H9 (cell line): ENCODE data around the gene AXIN1. TPM values are rescaled to one million over a fixed set of nuclear protein-coding genes. Genes with fewer than 3 reads are reported as not detected.
A peak's percentile ranks its signal among the peaks of the same experiment; 100 is the strongest.

Experiments used
- DNase-seq: peaks from one replicate; pipeline ENCODE4 v3.0.0-alpha.2; 2017
- H2AFZ ChIP-seq: one replicate; pipeline ENCODE4 v1.6.1; 2013; ENCODE audit warnings: mild to moderate bottlenecking, low read length, control low read depth, moderate library complexity
- H2AK5ac ChIP-seq: 2 replicates; pipeline ENCODE4 v1.6.1; 2013; ENCODE audit warnings: low read length, control low read depth, mixed read lengths; ENCODE audit not compliant: insufficient read length
- H2BK120ac ChIP-seq: one replicate; pipeline ENCODE4 v1.6.1; 2013; ENCODE audit warnings: low read depth, mild to moderate bottlenecking, low read length, control low read depth, inconsistent platforms; ENCODE audit not compliant: poor library complexity, severe bottlenecking
- H2BK12ac ChIP-seq: 2 replicates; pipeline ENCODE4 v1.6.1; 2013; ENCODE audit warnings: low read length, control low read depth, mixed read lengths, low read depth; ENCODE audit not compliant: insufficient read length
- H2BK15ac ChIP-seq: 2 replicates; pipeline ENCODE4 v1.6.1; 2013; ENCODE audit warnings: low read depth, low read length, control low read depth
- H2BK20ac ChIP-seq: one replicate; pipeline ENCODE4 v1.6.1; 2013; ENCODE audit warnings: low read depth, mild to moderate bottlenecking, low read length, control low read depth, inconsistent platforms; ENCODE audit not compliant: poor library complexity, severe bottlenecking
- H2BK5ac ChIP-seq: 2 replicates; pipeline ENCODE4 v1.6.1; 2013; ENCODE audit warnings: low read length, control low read depth, mixed read lengths; ENCODE audit not compliant: insufficient read length
- H3K14ac ChIP-seq: 2 replicates; pipeline ENCODE4 v1.6.1; 2013; ENCODE audit warnings: low read length, control low read depth; ENCODE audit not compliant: insufficient read depth
- H3K18ac ChIP-seq: 2 replicates; pipeline ENCODE4 v1.6.1; 2013; ENCODE audit warnings: low read depth, mild to moderate bottlenecking, mixed read lengths, low read length, control low read depth; ENCODE audit not compliant: insufficient read length
- H3K23ac ChIP-seq: 2 replicates; pipeline ENCODE4 v1.6.1; 2013; ENCODE audit warnings: low read length, control low read depth, mixed read lengths, low read depth; ENCODE audit not compliant: insufficient read length
- H3K23me2 ChIP-seq: 2 replicates; pipeline ENCODE4 v1.6.1; 2013; ENCODE audit warnings: low read depth, mild to moderate bottlenecking, mixed read lengths, low read length, control low read depth; ENCODE audit not compliant: insufficient read length, poor library complexity, severe bottlenecking
- H3K27ac ChIP-seq: 2 replicates; pipeline ENCODE4 v1.5.1; 2013; ENCODE audit warnings: low read length, control low read depth, mixed read lengths, low read depth; ENCODE audit not compliant: insufficient read length
- H3K27me3 ChIP-seq: 2 replicates; pipeline ENCODE4 v1.6.1; 2013; ENCODE audit warnings: low read length, control low read depth, inconsistent platforms; ENCODE audit not compliant: insufficient read depth
- H3K4ac ChIP-seq: 2 replicates; pipeline ENCODE4 v1.6.1; 2013; ENCODE audit warnings: low read depth, mild to moderate bottlenecking, control low read depth, inconsistent platforms, low read length, moderate library complexity
- H3K4me1 ChIP-seq: 2 replicates; pipeline ENCODE4 v1.6.1; 2013; ENCODE audit warnings: low read length, control low read depth, inconsistent platforms; ENCODE audit not compliant: insufficient read depth
- H3K4me2 ChIP-seq: 2 replicates; pipeline ENCODE4 v1.6.1; 2013; ENCODE audit warnings: low read length, control low read depth, mixed read lengths; ENCODE audit not compliant: insufficient read length, insufficient read depth
- H3K56ac ChIP-seq: 2 replicates; pipeline ENCODE4 v1.6.1; 2013; ENCODE audit warnings: low read depth, mild to moderate bottlenecking, mixed read lengths, low read length, control low read depth; ENCODE audit not compliant: insufficient read length
- H3K79me1 ChIP-seq: 2 replicates; pipeline ENCODE4 v1.6.1; 2013; ENCODE audit warnings: low read depth, mild to moderate bottlenecking, moderate library complexity, low read length, control low read depth, inconsistent platforms; ENCODE audit not compliant: insufficient read depth, poor library complexity, severe bottlenecking
- H3K79me2 ChIP-seq: 2 replicates; pipeline ENCODE4 v1.6.1; 2013; ENCODE audit warnings: low read length, control low read depth, inconsistent platforms; ENCODE audit not compliant: insufficient read depth
- H3K9ac ChIP-seq: 2 replicates; pipeline ENCODE4 v1.6.1; 2013; ENCODE audit warnings: low read length, control low read depth, mixed read lengths; ENCODE audit not compliant: insufficient read length; ENCODE audit errors: extremely low read depth
- H3K9me3 ChIP-seq: one replicate; pipeline ENCODE4 v1.6.1; 2013; ENCODE audit warnings: low read depth, low read length, inconsistent platforms; ENCODE audit not compliant: control insufficient read depth
- H3T11ph ChIP-seq: one replicate; pipeline ENCODE4 v1.6.1; 2013; ENCODE audit warnings: mild to moderate bottlenecking, low read length, control low read depth, inconsistent platforms
- H4K20me1 ChIP-seq: one replicate; pipeline ENCODE4 v1.6.1; 2013; ENCODE audit not compliant: control insufficient read depth, insufficient read length, insufficient read depth
- H4K5ac ChIP-seq: 2 replicates; pipeline ENCODE4 v1.6.1; 2013; ENCODE audit warnings: low read depth, mild to moderate bottlenecking, mixed read lengths, low read length, control low read depth; ENCODE audit not compliant: insufficient read length
- H4K8ac ChIP-seq: replicated peaks from 2 replicates; pipeline ENCODE4 v1.6.1; 2013; ENCODE audit warnings: low read length, control low read depth, mixed read lengths, low read depth; ENCODE audit not compliant: insufficient read length
- H4K91ac ChIP-seq: 2 replicates; pipeline ENCODE4 v1.6.1; 2013; ENCODE audit warnings: low read depth, mild to moderate bottlenecking, moderate library complexity, mixed read lengths, low read length, control low read depth; ENCODE audit not compliant: insufficient read length
- H3K27ac Mint-ChIP-seq, 3 experiments: 2 replicates in 2 of 3; 3 replicates in 1 of 3; pipeline ENCODE4 v1.8.0; 2020 to 2021; ENCODE audit warnings: mixed read lengths in 3 of 3, mild to moderate bottlenecking in 1 of 3, moderate library complexity in 1 of 3
- H3K27me3 Mint-ChIP-seq: 2 replicates; pipeline ENCODE4 v1.8.0; 2021; ENCODE audit warnings: low read depth, mild to moderate bottlenecking, moderate library complexity, mixed read lengths
- H3K36me3 Mint-ChIP-seq, 3 experiments: 2 replicates in 2 of 3; 3 replicates in 1 of 3; pipeline ENCODE4 v1.8.0; 2020 to 2021; ENCODE audit warnings: low read depth in 3 of 3, mixed read lengths in 3 of 3; ENCODE audit not compliant: insufficient read depth in 1 of 3
- H3K4me1 Mint-ChIP-seq, 2 experiments: 2 replicates each; pipeline ENCODE4 v1.8.0; 2020; ENCODE audit warnings: mixed read lengths in 2 of 2
- H3K4me3 Mint-ChIP-seq, 2 experiments: 2 replicates in 1 of 2; 3 replicates in 1 of 2; pipeline ENCODE4 v1.8.0; 2020 to 2021; ENCODE audit warnings: mild to moderate bottlenecking in 2 of 2, mixed read lengths in 2 of 2, moderate library complexity in 1 of 2
- H3K9me3 Mint-ChIP-seq, 2 experiments: 2 replicates in 1 of 2; 3 replicates in 1 of 2; pipeline ENCODE4 v1.8.0; 2020; ENCODE audit warnings: mild to moderate bottlenecking in 2 of 2, mixed read lengths in 2 of 2, moderate library complexity in 1 of 2
- WGBS: extraction: QIAGEN DNeasy Blood & Tissue Kit; methylation state at CpG from one replicate; pipeline ENCODE4 v1.1.7; 2013; ENCODE audit warnings: missing lambda C conversion rate, low lambda C conversion rate, mixed read lengths; ENCODE audit not compliant: insufficient read length; ENCODE audit errors: extremely low coverage; 5-methylcytosine and 5-hydroxymethylcytosine counted together
- total RNA-seq: library from RNA; stranded (reverse); gene quantifications from 2 replicates; pipeline ENCODE4 v1.2.1, GENCODE V29; 2021
- TF ChIP-seq, protein P1 (sequence below): fragments of 200-600 bp; sonication (generic); conservative IDR thresholded peaks from 3 replicates; pipeline ENCODE4 v1.8.0; 2021; ENCODE audit warnings: antibody characterized with exemption, mild to moderate bottlenecking

AXIN1 gene
- total RNA-seq, 1 experiment from 2014 or later, result 50.9 TPM

DNA sequence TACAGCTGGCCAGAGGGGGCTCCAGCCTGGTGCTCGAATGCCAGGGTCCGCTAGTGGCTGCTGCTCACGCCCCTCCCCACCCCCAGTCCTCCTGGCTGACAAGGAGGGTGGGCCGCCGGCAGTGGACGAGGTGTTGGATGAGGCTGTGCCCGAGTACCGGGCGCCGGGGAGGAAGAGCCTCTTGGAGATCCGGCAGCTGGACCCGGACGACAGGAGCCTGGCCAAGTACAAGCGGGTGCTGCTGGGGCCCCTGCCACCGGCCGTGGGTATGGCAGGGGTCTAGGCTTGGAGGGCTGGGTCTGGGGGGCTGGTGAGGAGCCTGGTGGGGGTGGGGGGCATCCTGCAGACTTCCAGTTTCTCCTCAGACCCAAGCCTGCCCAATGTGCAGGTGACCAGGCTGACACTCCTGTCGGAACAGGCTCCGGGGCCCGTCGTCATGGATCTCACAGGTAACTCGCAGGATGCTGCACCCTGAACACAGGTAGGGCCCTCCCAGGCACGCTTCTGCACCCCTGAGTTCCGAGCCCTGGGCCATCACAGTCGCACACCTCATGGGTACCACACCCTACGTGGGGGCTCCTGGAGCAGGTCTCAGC is 70.8 kb downstream of the AXIN1 start:
- H3K9me3 Mint-ChIP-seq, result peaks cover 5 to 11% of the 10 kb centered on the region in 2 experiments
- no peak overlapping the region for H2BK120ac ChIP-seq
- no peak overlapping the region for H3K56ac ChIP-seq
- no peak overlapping the region for H3K18ac ChIP-seq
- no peak overlapping the region for H2BK5ac ChIP-seq
- no peak overlapping the region for H3K4me2 ChIP-seq
- no peak overlapping the region for H2BK20ac ChIP-seq
- H3K23me2 ChIP-seq, result peaks cover 3% of the 10 kb centered on the region
- no peak for DNase-seq
- H4K20me1 ChIP-seq, result no peaks in the 10 kb centered on the region
- H3K27ac ChIP-seq, result no peak overlapping the region
- no peak overlapping the region for H3K23ac ChIP-seq
- no peak overlapping the region for H2AK5ac ChIP-seq
- H4K5ac ChIP-seq, result no peak overlapping the region
- no peaks in the 10 kb centered on the region for H3K79me2 ChIP-seq
- H3K27me3 Mint-ChIP-seq, result peaks cover 43% of the 10 kb centered on the region
- no peaks in the 10 kb centered on the region for H3K4me1 Mint-ChIP-seq
- H3K79me1 ChIP-seq, result no peaks in the 10 kb centered on the region
- no peak overlapping the region for H4K91ac ChIP-seq
- peak overlapping the region in 1 of 2 experiments; percentile 7; a peak in 2 of 5 replicates for H3K4me3 Mint-ChIP-seq
- TF ChIP-seq, protein P1, sequence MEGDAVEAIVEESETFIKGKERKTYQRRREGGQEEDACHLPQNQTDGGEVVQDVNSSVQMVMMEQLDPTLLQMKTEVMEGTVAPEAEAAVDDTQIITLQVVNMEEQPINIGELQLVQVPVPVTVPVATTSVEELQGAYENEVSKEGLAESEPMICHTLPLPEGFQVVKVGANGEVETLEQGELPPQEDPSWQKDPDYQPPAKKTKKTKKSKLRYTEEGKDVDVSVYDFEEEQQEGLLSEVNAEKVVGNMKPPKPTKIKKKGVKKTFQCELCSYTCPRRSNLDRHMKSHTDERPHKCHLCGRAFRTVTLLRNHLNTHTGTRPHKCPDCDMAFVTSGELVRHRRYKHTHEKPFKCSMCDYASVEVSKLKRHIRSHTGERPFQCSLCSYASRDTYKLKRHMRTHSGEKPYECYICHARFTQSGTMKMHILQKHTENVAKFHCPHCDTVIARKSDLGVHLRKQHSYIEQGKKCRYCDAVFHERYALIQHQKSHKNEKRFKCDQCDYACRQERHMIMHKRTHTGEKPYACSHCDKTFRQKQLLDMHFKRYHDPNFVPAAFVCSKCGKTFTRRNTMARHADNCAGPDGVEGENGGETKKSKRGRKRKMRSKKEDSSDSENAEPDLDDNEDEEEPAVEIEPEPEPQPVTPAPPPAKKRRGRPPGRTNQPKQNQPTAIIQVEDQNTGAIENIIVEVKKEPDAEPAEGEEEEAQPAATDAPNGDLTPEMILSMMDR, result no peak
- H2BK12ac ChIP-seq, result no peak overlapping the region
- peaks cover 6 to 7% (median 6%) of the 10 kb centered on the region in 3 experiments for H3K36me3 Mint-ChIP-seq
- H3K27me3 ChIP-seq, result no peaks in the 10 kb centered on the region; the same call in 1 of the 2 replicates
- no peak overlapping the region for H3K14ac ChIP-seq
- no peak overlapping the region for H3K9ac ChIP-seq
- no peak overlapping the region for H4K8ac ChIP-seq
- H3K4me1 ChIP-seq, result no peaks in the 10 kb centered on the region
- no peaks in the 10 kb centered on the region for H3K9me3 ChIP-seq
- H3K27ac Mint-ChIP-seq, result no peak overlapping the region
- WGBS, result no CpG with 5 or more reads among the region's 25 CpGs
- no peak overlapping the region for H3T11ph ChIP-seq
- no peak overlapping the region for H2AFZ ChIP-seq
- H3K4ac ChIP-seq, result no peak overlapping the region
- H2BK15ac ChIP-seq, result no peak overlapping the region
